ENCODE results near the gene FAM111B.

Gene FAM111B

DNA sequence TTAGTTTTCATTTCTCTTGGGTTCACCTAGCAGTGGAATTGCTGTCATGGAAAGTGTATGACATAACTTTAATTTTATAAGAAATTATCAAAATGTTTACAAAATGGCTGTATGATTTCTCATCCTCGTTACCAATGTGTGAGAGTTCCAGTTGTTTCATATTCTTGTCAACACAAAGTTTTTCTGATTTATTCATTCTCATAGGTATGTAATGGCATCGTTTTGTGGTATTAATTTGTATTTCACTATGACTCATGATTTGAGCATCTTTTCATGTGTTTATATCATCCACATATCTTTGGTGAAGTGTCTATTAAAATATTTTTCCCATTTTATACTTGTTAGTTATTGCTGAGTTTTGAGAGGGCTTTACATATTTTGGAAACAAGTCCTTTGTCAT lies 5.5 kb downstream of the FAM111B start:
- TF ChIP-seq, protein P1, sequence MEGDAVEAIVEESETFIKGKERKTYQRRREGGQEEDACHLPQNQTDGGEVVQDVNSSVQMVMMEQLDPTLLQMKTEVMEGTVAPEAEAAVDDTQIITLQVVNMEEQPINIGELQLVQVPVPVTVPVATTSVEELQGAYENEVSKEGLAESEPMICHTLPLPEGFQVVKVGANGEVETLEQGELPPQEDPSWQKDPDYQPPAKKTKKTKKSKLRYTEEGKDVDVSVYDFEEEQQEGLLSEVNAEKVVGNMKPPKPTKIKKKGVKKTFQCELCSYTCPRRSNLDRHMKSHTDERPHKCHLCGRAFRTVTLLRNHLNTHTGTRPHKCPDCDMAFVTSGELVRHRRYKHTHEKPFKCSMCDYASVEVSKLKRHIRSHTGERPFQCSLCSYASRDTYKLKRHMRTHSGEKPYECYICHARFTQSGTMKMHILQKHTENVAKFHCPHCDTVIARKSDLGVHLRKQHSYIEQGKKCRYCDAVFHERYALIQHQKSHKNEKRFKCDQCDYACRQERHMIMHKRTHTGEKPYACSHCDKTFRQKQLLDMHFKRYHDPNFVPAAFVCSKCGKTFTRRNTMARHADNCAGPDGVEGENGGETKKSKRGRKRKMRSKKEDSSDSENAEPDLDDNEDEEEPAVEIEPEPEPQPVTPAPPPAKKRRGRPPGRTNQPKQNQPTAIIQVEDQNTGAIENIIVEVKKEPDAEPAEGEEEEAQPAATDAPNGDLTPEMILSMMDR (IDR thresholded peaks at IDR 0.05; ENCODE audit: insufficient read depth, low read length, poor library complexity, severe bottlenecking), result no peak
- H3K36me3 ChIP-seq (ENCODE audit: control insufficient read depth, insufficient read depth, low read length), result peaks cover 5% of the 10 kb centered on the region
- no peak for DNase-seq (ENCODE audit: extremely low read depth, insufficient read length)

DNA sequence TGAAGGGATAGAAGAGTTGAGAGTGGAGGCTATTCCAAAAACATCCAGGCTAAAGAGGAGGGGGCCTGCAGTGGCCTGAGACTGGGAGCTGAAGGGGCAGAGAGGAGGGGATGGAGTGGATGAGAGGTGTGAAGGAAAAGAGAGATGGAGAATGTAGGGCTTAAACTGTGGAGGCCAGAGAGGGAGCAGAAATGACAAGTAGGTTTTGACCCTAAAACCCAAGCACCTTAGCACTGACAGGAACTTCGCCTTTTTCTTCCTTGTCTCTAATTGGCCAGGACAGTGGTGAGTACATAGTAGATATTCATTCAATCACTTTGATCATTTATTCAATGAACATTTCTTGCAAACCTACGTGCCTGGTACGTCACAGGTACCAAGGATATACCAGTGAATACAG lies 7.3 kb downstream of the FAM111B start:
- Histone ChIP-seq H3K4me3 (replicated peaks; ENCODE audit: low read depth, low read length) (no peak overlapping the region), H3K36me3 (ENCODE audit: control insufficient read depth, insufficient read depth, low read length) (peaks cover 8% of the 10 kb centered on the region), H3K27me3 (replicated peaks; ENCODE audit: control insufficient read depth, insufficient read depth, low read length) (no peaks in the 10 kb centered on the region)
- TF ChIP-seq, protein P1 (IDR thresholded peaks at IDR 0.05; ENCODE audit: insufficient read depth, low read length, poor library complexity, severe bottlenecking), result no peak
- no peak for DNase-seq (ENCODE audit: extremely low read depth, insufficient read length)

More for the DNA sequence above, 5.5 kb downstream of the FAM111B start:
- Histone ChIP-seq H3K4me3 (replicated peaks; ENCODE audit: low read depth, low read length) (no peak overlapping the region), H3K27me3 (replicated peaks; ENCODE audit: control insufficient read depth, insufficient read depth, low read length) (no peaks in the 10 kb centered on the region)

DNA sequence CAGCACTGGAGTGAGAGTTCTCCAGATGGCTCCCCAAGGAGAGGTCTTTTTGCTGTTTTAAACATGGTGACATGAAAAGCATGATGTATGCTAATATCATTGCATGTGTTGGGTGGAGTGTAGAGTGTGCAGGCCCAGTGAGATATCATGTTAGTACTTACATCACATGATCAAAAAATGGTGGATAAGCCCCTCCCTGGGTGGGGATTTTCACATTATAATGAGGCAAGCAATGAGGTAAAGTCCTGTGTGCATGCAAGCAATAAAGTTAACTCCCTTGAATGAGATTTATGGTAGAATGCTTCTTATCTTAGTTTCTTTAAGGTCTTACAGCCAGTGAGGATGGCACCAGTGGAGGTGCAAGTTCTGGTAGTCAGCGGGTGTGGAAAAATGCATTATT lies 8.5 kb downstream of the FAM111B start:
- Histone ChIP-seq H3K36me3 (ENCODE audit: control insufficient read depth, insufficient read depth, low read length) (peaks cover 8% of the 10 kb centered on the region), H3K27me3 (replicated peaks; ENCODE audit: control insufficient read depth, insufficient read depth, low read length) (no peaks in the 10 kb centered on the region), H3K4me3 (replicated peaks; ENCODE audit: low read depth, low read length) (no peak overlapping the region)
- DNase-seq (ENCODE audit: extremely low read depth, insufficient read length), result no peak
- TF ChIP-seq, protein P1 (IDR thresholded peaks at IDR 0.05; ENCODE audit: insufficient read depth, low read length, poor library complexity, severe bottlenecking), result no peak

DNA sequence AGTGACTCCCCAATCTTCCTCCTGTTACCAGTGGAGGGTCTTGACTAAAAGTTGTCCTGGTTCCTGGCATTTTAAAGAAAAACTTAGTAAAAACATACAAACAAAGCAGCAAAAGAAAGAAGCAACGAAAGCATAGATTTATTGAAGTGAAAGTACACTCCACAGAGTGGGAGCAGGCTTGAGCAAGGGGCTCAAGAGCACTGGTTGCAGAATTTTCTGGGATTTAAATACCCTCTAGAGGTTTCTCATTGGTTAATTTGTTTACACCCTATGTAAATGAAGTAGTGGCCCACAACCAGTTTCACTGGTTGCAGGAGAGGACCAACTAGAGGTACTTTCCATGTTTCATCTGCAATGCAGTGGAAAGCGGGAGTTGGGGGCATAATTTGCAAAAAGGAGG lies 10.7 kb downstream of the FAM111B start:
- Histone ChIP-seq H3K4me3 (replicated peaks; ENCODE audit: low read depth, low read length) (no peak overlapping the region), H3K27me3 (replicated peaks; ENCODE audit: control insufficient read depth, insufficient read depth, low read length) (no peaks in the 10 kb centered on the region), H3K36me3 (ENCODE audit: control insufficient read depth, insufficient read depth, low read length) (peaks cover 8% of the 10 kb centered on the region)
- TF ChIP-seq, protein P1 (IDR thresholded peaks at IDR 0.05; ENCODE audit: insufficient read depth, low read length, poor library complexity, severe bottlenecking), result no peak
- DNase-seq (ENCODE audit: extremely low read depth, insufficient read length), result no peak

DNA sequence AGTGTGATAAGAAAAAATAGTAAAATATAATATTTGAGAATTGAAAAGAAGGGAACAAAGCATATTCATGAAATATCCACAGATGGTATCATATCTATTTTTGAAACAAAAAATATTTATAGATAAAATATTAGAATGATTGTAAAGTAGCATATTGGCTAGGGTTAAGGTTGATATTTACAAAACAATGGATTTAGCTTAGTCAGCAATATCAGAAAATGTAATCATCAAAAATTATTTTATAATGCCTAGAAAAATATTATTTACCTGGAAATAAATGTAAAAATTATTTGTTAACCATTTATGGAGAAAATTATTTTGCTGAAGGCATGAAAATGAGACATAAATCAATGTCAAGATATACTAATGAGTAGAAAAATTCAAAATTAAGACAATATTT lies 12.8 kb downstream of the FAM111B start:
- TF ChIP-seq, protein P1 (IDR thresholded peaks at IDR 0.05; ENCODE audit: insufficient read depth, low read length, poor library complexity, severe bottlenecking), result no peak
- H3K36me3 ChIP-seq (ENCODE audit: control insufficient read depth, insufficient read depth, low read length), result peaks cover 8% of the 10 kb centered on the region
- no peak overlapping the region for H3K4me3 ChIP-seq (replicated peaks; ENCODE audit: low read depth, low read length)
- no peaks in the 10 kb centered on the region for H3K27me3 ChIP-seq (replicated peaks; ENCODE audit: control insufficient read depth, insufficient read depth, low read length)
- no peak for DNase-seq (ENCODE audit: extremely low read depth, insufficient read length)
